B cell (primary cell): Measurements from ENCODE around the gene TBC1D25. TPM values are rescaled to one million over a fixed set of nuclear protein-coding genes. Genes with fewer than 3 reads are reported as not detected.

Experiments
- ATAC-seq: fragments of 200-7000 bp; cut with Tn5 transposase; one replicate; pipeline ENCODE4 v1.10.0; 2021; ENCODE audit warnings: low read depth, mild to moderate bottlenecking, moderate number of reproducible peaks, moderate library complexity
- CTCF ChIA-PET: fragments of 350-600 bp; sonication (Branson Sonifier 250); formaldehyde crosslinking; loops from one replicate; lab custom pipeline; 2021; ENCODE audit warnings: antibody characterized with exemption, inconsistent platforms; lab: Charles Lee
- POLR2A ChIA-PET: fragments of 350-600 bp; sonication (Branson Sonifier 250); formaldehyde crosslinking; loops from one replicate; lab custom pipeline; 2021; ENCODE audit warnings: antibody characterized with exemption; lab: Charles Lee
- DNase-seq: peaks from one replicate; pipeline ENCODE4 v3.0.0; 2013
- H2AFZ ChIP-seq: 2 replicates; pipeline ENCODE4 v1.6.1; 2012; ENCODE audit warnings: mild to moderate bottlenecking, low read depth, low read length; ENCODE audit not compliant: insufficient read depth, poor library complexity, severe bottlenecking
- H3K27ac ChIP-seq, 2 donors: 1 replicate in 1 of 2; 2 replicates in 1 of 2; pipeline ENCODE4 v1.5.1; 2012 to 2013; ENCODE audit warnings: low read length in 2 of 2, mild to moderate bottlenecking in 2 of 2, moderate library complexity in 1 of 2
- H3K27me3 ChIP-seq, 4 experiments: fragments of 200-600 bp in 1 of 4; sonication (generic) in 1 of 4; replicated peaks in 1 of 4; 1 replicate in 2 of 4; 2 replicates in 2 of 4; pipeline versions ENCODE4 v1.6.1 to v1.7.0; 2013 to 2016; ENCODE audit warnings: low read length in 3 of 4, mild to moderate bottlenecking in 2 of 4, mixed read lengths in 1 of 4, moderate library complexity in 1 of 4; ENCODE audit not compliant: insufficient read depth in 4 of 4, control insufficient read depth in 3 of 4; ENCODE audit errors: control extremely low read depth in 1 of 4
- H3K36me3 ChIP-seq, 2 experiments: replicated peaks in 1 of 2; 1 replicate in 1 of 2; 2 replicates in 1 of 2; pipeline versions ENCODE4 v1.6.1 to v1.7.1; 2013; ENCODE audit warnings: low read length in 1 of 2; ENCODE audit not compliant: insufficient read depth in 2 of 2, control insufficient read depth in 1 of 2; ENCODE audit errors: control extremely low read depth in 1 of 2, extremely low read depth in 1 of 2
- H3K4me1 ChIP-seq, 2 donors: fragments of 200-600 bp in 1 of 2; sonication (generic) in 1 of 2; 1 replicate in 1 of 2; 2 replicates in 1 of 2; pipeline versions ENCODE4 v1.5.1 to v1.6.1; 2013 to 2017; ENCODE audit warnings: low read length in 2 of 2; ENCODE audit not compliant: control insufficient read depth in 2 of 2, insufficient read depth in 2 of 2
- H3K4me2 ChIP-seq: replicated peaks from 2 replicates; pipeline ENCODE3; 2012; ENCODE audit warnings: mild to moderate bottlenecking, low read depth, low read length; ENCODE audit not compliant: poor library complexity, severe bottlenecking
- H3K4me3 ChIP-seq, 5 experiments: fragments of 200-600 bp in 1 of 5; sonication (generic) in 1 of 5; 1 replicate in 3 of 5; 2 replicates in 2 of 5; pipeline versions ENCODE4 v1.5.1 to v1.7.0; 2011 to 2016; ENCODE audit warnings: low read length in 4 of 5, mild to moderate bottlenecking in 4 of 5, low read depth in 2 of 5, control low read depth in 1 of 5, moderate library complexity in 1 of 5; ENCODE audit not compliant: insufficient read depth in 1 of 5; ENCODE audit errors: control extremely low read depth in 1 of 5, extremely low read depth in 1 of 5
- H3K79me2 ChIP-seq: fragments of 200-600 bp; sonication (generic); one replicate; pipeline ENCODE4 v1.6.0; 2016; ENCODE audit warnings: low read length; ENCODE audit not compliant: control insufficient read depth, insufficient read depth
- H3K9ac ChIP-seq: fragments of 200-600 bp; sonication (generic); 2 replicates; pipeline ENCODE4 v1.6.1; 2017; ENCODE audit warnings: mild to moderate bottlenecking, low read length, moderate library complexity
- H3K9me3 ChIP-seq, 3 donors: one replicate each; pipeline versions ENCODE4 v1.6.1 to v1.7.1; 2013; ENCODE audit warnings: low read length in 2 of 3; ENCODE audit not compliant: control insufficient read depth in 2 of 3, insufficient read depth in 1 of 3; ENCODE audit errors: control extremely low read depth in 1 of 3
- H4K20me1 ChIP-seq: 2 replicates; pipeline ENCODE4 v1.6.0; 2012; ENCODE audit warnings: mild to moderate bottlenecking, low read length; ENCODE audit not compliant: insufficient read depth, control insufficient read depth, poor library complexity, severe bottlenecking
- H3K27ac Mint-ChIP-seq: one replicate; pipeline ENCODE4 v1.8.0; 2021; ENCODE audit warnings: mixed read lengths
- H3K27me3 Mint-ChIP-seq: one replicate; pipeline ENCODE4 v1.8.0; 2021; ENCODE audit warnings: mixed read lengths
- H3K4me1 Mint-ChIP-seq: one replicate; pipeline ENCODE4 v1.8.0; 2021; ENCODE audit warnings: mixed read lengths
- H3K4me3 Mint-ChIP-seq: one replicate; pipeline ENCODE4 v1.8.0; 2021; ENCODE audit warnings: mixed read lengths
- H3K9me3 Mint-ChIP-seq: one replicate; pipeline ENCODE4 v1.8.0; 2022; ENCODE audit warnings: mixed read lengths; ENCODE audit not compliant: insufficient read depth
- EZH2 ChIP-seq: IDR thresholded peaks from 2 replicates; pipeline ENCODE4 v1.6.1; 2012; ENCODE audit warnings: borderline replicate concordance, low read depth, mild to moderate bottlenecking, moderate library complexity, low read length; ENCODE audit not compliant: insufficient read depth, poor library complexity, severe bottlenecking
- WGBS: methylation state at CpG from one replicate; pipeline ENCODE4 v1.1.5; 2013; ENCODE audit warnings: missing lambda C conversion rate; ENCODE audit not compliant: insufficient coverage; 5-methylcytosine and 5-hydroxymethylcytosine counted together
- intact Hi-C: fragments of 100-400 bp; cut with micrococcal nuclease; formaldehyde crosslinking; loops from one replicate; pipeline ENCODE4 v1.10.0; 2022
- polyA plus RNA-seq: library from polyadenylated mRNA; depleted of rRNA; stranded (reverse); fragments of >200 nt; gene quantifications from 2 replicates; pipeline ENCODE4 v1.2.3, GENCODE V29; 2012
- total RNA-seq, 2 donors: library from RNA; stranded (reverse); fragments of 120-200 nt in 1 of 2; gene quantifications; 1 replicate in 1 of 2; 2 replicates in 1 of 2; pipeline versions ENCODE4 v1.2.3 to v1.2.4, GENCODE V29; 2013 to 2022
- TF ChIP-seq, protein P1 (sequence below): fragments of 200-600 bp; IDR thresholded peaks from one replicate; pipeline ENCODE4 v1.8.0; 2022; ENCODE audit warnings: antibody characterized with exemption, mild to moderate bottlenecking

TBC1D25 gene
- total and polyA plus RNA-seq, 2 donors (not counting 1 experiment from before 2014, with no cell fraction given): 24.6 to 31.5 TPM

DNA sequence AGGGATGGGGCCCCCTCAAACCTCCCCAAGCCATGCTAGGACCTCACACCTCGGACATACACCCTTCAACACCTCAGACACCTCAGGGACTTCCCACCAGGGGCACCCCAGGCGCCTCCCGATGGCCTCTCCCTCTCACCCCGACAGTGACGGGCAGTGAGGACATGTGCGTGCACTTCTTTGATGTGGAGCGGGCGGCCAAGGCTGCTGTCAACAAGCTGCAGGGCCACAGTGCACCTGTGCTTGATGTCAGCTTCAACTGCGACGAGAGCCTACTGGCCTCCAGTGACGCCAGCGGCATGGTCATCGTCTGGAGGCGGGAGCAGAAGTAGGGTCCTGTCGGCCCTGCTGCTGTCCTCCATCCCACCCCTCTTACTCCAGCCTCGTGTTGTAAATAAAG is 65.2 kb downstream of the TBC1D25 start:
- H2AFZ ChIP-seq: no peak overlapping the region

DNA sequence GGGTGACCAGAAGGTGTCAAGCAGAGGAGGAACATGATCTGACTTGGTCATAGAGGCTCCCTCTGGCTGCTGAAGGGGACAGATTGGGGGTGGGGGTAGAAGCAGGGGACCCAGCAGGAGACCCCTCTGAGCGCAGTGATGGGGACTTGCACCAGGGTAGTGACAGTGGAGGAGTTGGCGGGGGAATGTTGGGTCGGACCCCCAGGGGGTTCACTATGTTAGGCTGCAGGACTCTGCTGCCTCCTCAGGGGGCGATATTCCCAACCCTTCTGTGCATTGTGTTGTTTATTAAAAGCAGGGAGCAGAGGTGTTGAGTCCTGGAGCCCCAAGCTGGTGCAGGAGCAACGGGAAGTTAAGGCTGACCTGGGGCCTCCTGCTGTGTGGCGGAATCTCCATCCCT is 66.6 kb downstream of the TBC1D25 start:
- Histone ChIP-seq H3K79me2 (no peaks in the 10 kb centered on the region), H4K20me1 (no peaks in the 10 kb centered on the region), H3K9me3 (no peaks in the 10 kb centered on the region), H3K4me3 (no peak overlapping the region), H3K4me2 (no peak overlapping the region), H3K27me3 (no peaks in the 10 kb centered on the region), H3K4me1 (no peaks in the 10 kb centered on the region), H3K27ac (no peak overlapping the region), H2AFZ (no peak overlapping the region), H3K9ac (no peak overlapping the region), H3K36me3 (peaks cover 0 to 2% of the 10 kb centered on the region in 2 experiments)
- Mint-ChIP-seq H3K27ac (no peak overlapping the region), H3K4me3 (no peak overlapping the region), H3K9me3 (no peaks in the 10 kb centered on the region), H3K4me1 (no peaks in the 10 kb centered on the region), H3K27me3 (no peaks in the 10 kb centered on the region)
- TF ChIP-seq, protein P1, sequence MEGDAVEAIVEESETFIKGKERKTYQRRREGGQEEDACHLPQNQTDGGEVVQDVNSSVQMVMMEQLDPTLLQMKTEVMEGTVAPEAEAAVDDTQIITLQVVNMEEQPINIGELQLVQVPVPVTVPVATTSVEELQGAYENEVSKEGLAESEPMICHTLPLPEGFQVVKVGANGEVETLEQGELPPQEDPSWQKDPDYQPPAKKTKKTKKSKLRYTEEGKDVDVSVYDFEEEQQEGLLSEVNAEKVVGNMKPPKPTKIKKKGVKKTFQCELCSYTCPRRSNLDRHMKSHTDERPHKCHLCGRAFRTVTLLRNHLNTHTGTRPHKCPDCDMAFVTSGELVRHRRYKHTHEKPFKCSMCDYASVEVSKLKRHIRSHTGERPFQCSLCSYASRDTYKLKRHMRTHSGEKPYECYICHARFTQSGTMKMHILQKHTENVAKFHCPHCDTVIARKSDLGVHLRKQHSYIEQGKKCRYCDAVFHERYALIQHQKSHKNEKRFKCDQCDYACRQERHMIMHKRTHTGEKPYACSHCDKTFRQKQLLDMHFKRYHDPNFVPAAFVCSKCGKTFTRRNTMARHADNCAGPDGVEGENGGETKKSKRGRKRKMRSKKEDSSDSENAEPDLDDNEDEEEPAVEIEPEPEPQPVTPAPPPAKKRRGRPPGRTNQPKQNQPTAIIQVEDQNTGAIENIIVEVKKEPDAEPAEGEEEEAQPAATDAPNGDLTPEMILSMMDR: no peak
- TF ChIP-seq EZH2: no peak
- DNase-seq (no peak), ATAC-seq (no peak)
- ChIA-PET CTCF (no interaction called here), POLR2A (no interaction called here)
- intact Hi-C loops: no loop called here
- WGBS: no CpG with 5 or more reads among the region's 6 CpGs

More for the DNA sequence above, 65.2 kb downstream of the TBC1D25 start:
- H3K79me2 ChIP-seq: no peaks in the 10 kb centered on the region
- ChIA-PET CTCF (interaction anchor here (0.7 kb wide), 1 partner anchor 171 kb away, joined by 4 read pairs; no protein-coding TSS in a partner anchor), POLR2A (no interaction called here)
- Mint-ChIP-seq H3K27me3 (no peaks in the 10 kb centered on the region), H3K4me3 (no peak overlapping the region), H3K4me1 (no peaks in the 10 kb centered on the region), H3K27ac (no peak overlapping the region), H3K9me3 (no peaks in the 10 kb centered on the region)
- peaks cover 0 to 9% of the 10 kb centered on the region in 2 experiments for H3K36me3 ChIP-seq
- H3K4me2 ChIP-seq: no peak overlapping the region
- DNase-seq: no peak
- intact Hi-C loops: no loop called here
- H3K4me3 ChIP-seq: no peak overlapping the region
- ATAC-seq: no peak
- H3K9ac ChIP-seq: no peak overlapping the region
- TF ChIP-seq, protein P1: no peak
- TF ChIP-seq EZH2: no peak
- H3K9me3 ChIP-seq: no peaks in the 10 kb centered on the region
- H3K27ac ChIP-seq: no peak overlapping the region
- WGBS: 100% methylated on average over 7 of the region's 16 CpGs
- no peaks in the 10 kb centered on the region for H3K27me3 ChIP-seq
- no peaks in the 10 kb centered on the region for H4K20me1 ChIP-seq
- no peaks in the 10 kb centered on the region for H3K4me1 ChIP-seq
